ENCODE results near the gene SOCS6.
"Not testable (repeated sequence)": the region's sequence is repeated elsewhere in the genome, so short reads cannot be mapped to it uniquely, and the experiment has no call there.

SOCS6 gene

GRCh38 chr18:70288851-70289328, at the start of gene SOCS6:
SOCS6 (plus strand) TSS chr18:70289045; CDS start chr18:70324669, 35,624 bp downstream.
- DNase-seq: peak; percentile 64

- DNase-seq: no peak
Measured at GRCh38 chr18:70243131-70243929, 45.5 kb upstream of the SOCS6 start.

- DNase-seq: peak; percentile 5
Measured at GRCh38 chr18:70246061-70246466, 42.8 kb upstream of the SOCS6 start.

- DNase-seq: no peak
Measured at GRCh38 chr18:70249118-70249517, 39.7 kb upstream of the SOCS6 start.

GRCh38 chr18:70249861-70250260, 39.0 kb upstream of the SOCS6 start:
- DNase-seq: not testable (repeated sequence)

GRCh38 chr18:70250781-70251180, 38.1 kb upstream of the SOCS6 start:
- no peak for DNase-seq

- no peak for DNase-seq
Measured at GRCh38 chr18:70256184-70256583, 32.7 kb upstream of the SOCS6 start.

- peak; percentile 6 for DNase-seq
Measured at GRCh38 chr18:70256994-70257393, 31.9 kb upstream of the SOCS6 start.

- no peak for DNase-seq
Measured at GRCh38 chr18:70258243-70258642, 30.6 kb upstream of the SOCS6 start.

GRCh38 chr18:70260683-70261082, 28.2 kb upstream of the SOCS6 start:
- no peak for DNase-seq

GRCh38 chr18:70261141-70261788, 27.6 kb upstream of the SOCS6 start:
- DNase-seq: no peak

GRCh38 chr18:70263336-70263735, 25.5 kb upstream of the SOCS6 start:
- no peak for DNase-seq

GRCh38 chr18:70271742-70272141, 17.1 kb upstream of the SOCS6 start:
- DNase-seq: no peak

GRCh38 chr18:70273021-70273420, 15.8 kb upstream of the SOCS6 start:
- DNase-seq: no peak

GRCh38 chr18:70276416-70277191, 12.2 kb upstream of the SOCS6 start:
- no peak for DNase-seq

- DNase-seq: no peak
Measured at GRCh38 chr18:70279470-70279869, 9.4 kb upstream of the SOCS6 start.

GRCh38 chr18:70280007-70280925, 8.6 kb upstream of the SOCS6 start:
- DNase-seq: peak; percentile 10

GRCh38 chr18:70284976-70285620, 3.7 kb upstream of the SOCS6 start:
- DNase-seq: peak; percentile 64

GRCh38 chr18:70287731-70288130, 1.1 kb upstream of the SOCS6 start:
- DNase-seq: no peak

- DNase-seq: no peak
Measured at GRCh38 chr18:70288171-70288850, 534 bp upstream of the SOCS6 start.
